HG03439 (cell line): ENCODE measurements around the gene LAMA3.

Source experiments
- ATAC-seq: cut with Tn5 transposase; IDR thresholded peaks from one replicate; pipeline ENCODE4 v1.9.1; 2021; ENCODE audit warnings: mild to moderate bottlenecking, moderate library complexity; ENCODE audit not compliant: unreplicated experiment

The LAMA3 gene

GRCh38 chr18:23929362-23929930, 240.2 kb downstream of the LAMA3 start:
- ATAC-seq, result no peak

GRCh38 chr18:23930002-23930401, 240.7 kb downstream of the LAMA3 start:
- ATAC-seq, result no peak

- ATAC-seq, result no peak
Measured at GRCh38 chr18:23932385-23933067, 243.3 kb downstream of the LAMA3 start.

GRCh38 chr18:23933407-23933806, 244.2 kb downstream of the LAMA3 start:
- ATAC-seq, result no peak

- no peak for ATAC-seq
Measured at GRCh38 chr18:23934252-23934651, 245.0 kb downstream of the LAMA3 start.

- ATAC-seq, result no peak
Measured at GRCh38 chr18:23934863-23935262, 245.6 kb downstream of the LAMA3 start.

- no peak for ATAC-seq
Measured at GRCh38 chr18:23935804-23936203, 246.6 kb downstream of the LAMA3 start.

- no peak for ATAC-seq
Measured at GRCh38 chr18:23936381-23936958, 247.2 kb downstream of the LAMA3 start.

- no peak for ATAC-seq
Measured at GRCh38 chr18:23938043-23938756, 248.9 kb downstream of the LAMA3 start.

- ATAC-seq, result no peak
Measured at GRCh38 chr18:23938901-23939341, 249.7 kb downstream of the LAMA3 start.

GRCh38 chr18:23939366-23939765, 250.1 kb downstream of the LAMA3 start:
- ATAC-seq, result no peak

- no peak for ATAC-seq
Measured at GRCh38 chr18:23939896-23940295, 250.6 kb downstream of the LAMA3 start.

GRCh38 chr18:23941791-23942190, 252.5 kb downstream of the LAMA3 start:
- ATAC-seq, result no peak

GRCh38 chr18:23943104-23943503, 253.9 kb downstream of the LAMA3 start:
- ATAC-seq, result peak; percentile 59

- no peak for ATAC-seq
Measured at GRCh38 chr18:23943903-23944624, 254.8 kb downstream of the LAMA3 start.

- ATAC-seq, result no peak
Measured at GRCh38 chr18:23945416-23946079, 256.3 kb downstream of the LAMA3 start.

- ATAC-seq, result no peak
Measured at GRCh38 chr18:23949863-23950262, 260.6 kb downstream of the LAMA3 start.

GRCh38 chr18:23950644-23951043, 261.4 kb downstream of the LAMA3 start:
- ATAC-seq, result no peak

GRCh38 chr18:23951206-23951605, 262.0 kb downstream of the LAMA3 start:
- ATAC-seq, result no peak

- ATAC-seq, result no peak
Measured at GRCh38 chr18:23953984-23954383, 264.7 kb downstream of the LAMA3 start.

- no peak for ATAC-seq
Measured at GRCh38 chr18:23956483-23956882, 267.2 kb downstream of the LAMA3 start.
